Measurements from ENCODE around the gene DNAJC16.

DNA sequence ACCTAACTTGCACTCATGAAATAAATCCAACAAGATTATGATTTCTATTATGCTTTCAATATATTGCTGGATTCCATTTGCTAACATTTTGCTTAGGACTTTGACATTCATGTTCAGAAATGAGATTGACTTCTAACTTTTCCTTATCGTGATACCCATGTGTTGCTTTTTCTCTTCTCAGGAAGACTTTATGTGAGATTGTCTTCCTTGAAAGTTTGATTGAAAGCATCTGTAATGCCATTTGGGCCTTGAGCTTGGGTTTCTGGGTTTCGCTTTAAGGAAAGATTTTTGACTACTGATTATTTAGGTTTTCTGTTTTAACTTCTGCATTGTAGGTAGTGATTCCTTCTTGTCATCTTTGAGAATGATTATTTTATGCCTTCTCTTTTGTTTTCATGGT lies 30.4 kb downstream of the DNAJC16 start:
- TF ChIP-seq POLR2A (IDR thresholded peaks at IDR 0.05) (no peak), CTCF (IDR thresholded peaks at IDR 0.05) (no peak)
